HG03521 (cell line): ENCODE data around the gene SNX32.
"Not testable (repeated sequence)": the region's sequence is repeated elsewhere in the genome, so short reads cannot be mapped to it uniquely, and the experiment has no call there.

ENCODE experiments used
- ATAC-seq: cut with Tn5 transposase; IDR thresholded peaks from one replicate; pipeline ENCODE4 v1.9.1; 2021; ENCODE audit warnings: mild to moderate bottlenecking, moderate library complexity; ENCODE audit not compliant: unreplicated experiment

The SNX32 gene

DNA sequence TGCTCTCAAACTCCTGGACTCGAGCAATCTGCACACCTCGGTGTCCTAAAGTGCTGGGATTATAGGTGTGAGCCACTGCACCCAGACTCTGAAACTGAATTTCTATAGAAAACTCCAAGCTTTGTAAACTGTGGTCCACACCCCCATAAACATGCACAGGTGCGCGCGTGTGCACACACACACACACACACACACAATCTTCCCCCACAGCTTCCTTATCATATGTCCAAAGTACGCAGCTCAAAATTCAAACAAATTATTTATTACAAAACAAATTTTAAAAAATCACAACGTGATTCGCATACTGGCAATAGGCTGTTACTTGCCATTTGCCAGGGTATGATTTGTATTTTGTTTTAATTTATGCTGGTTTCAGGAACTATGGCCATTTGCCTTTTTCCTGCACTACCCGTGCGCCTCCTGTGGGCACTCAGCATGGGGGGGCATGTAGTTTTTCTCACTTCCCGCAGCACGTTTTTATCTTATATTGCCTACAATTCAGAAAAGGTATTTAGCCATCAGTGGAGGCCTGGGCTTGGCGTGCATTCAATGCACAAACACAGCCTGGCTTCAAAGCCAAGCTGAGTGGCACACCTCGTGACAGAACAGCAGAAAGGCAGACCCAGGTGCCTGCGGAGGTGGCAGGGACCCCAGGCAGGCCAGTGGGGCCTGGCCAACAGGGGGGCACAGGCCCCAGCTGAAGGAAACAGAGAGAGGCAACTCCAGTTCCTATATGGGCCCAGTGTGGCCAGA, 10.8 kb upstream of the SNX32 start:
- ATAC-seq: no peak

DNA sequence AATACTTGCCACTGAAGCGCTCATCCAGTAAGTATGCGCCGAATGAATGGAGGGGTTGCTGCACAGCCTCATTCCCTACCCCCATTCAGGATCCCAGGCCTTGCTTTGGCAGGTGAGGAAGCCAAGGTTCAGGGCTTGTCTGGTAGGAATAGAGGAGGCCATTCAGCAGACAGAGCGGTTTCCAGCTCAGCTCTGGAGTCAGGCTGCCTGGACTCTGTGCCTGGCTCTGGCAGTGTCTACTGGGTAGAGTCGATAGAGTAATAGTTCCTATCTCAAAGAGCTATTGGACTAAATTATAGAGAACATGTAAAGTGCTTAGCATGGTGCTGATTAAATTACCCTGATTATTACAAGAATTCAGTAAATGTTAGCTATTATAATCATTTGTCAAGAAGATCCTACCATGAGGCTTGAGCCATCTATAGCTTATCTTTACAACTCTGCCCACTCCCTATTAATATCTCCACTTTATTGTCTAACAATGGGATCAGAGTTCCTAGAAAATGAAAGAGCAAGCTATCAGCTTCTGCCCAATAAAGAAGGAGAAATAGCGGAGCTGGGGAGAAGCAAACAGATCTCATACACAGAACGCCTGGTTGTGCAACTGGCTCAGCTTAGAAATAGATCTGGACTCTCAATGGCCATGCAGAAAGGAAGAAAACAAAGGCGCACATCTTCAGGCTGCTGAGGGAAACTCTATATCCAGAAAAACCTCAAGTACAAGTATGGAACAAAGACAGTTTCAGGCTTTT, 6.6 kb upstream of the SNX32 start:
- no peak for ATAC-seq

DNA sequence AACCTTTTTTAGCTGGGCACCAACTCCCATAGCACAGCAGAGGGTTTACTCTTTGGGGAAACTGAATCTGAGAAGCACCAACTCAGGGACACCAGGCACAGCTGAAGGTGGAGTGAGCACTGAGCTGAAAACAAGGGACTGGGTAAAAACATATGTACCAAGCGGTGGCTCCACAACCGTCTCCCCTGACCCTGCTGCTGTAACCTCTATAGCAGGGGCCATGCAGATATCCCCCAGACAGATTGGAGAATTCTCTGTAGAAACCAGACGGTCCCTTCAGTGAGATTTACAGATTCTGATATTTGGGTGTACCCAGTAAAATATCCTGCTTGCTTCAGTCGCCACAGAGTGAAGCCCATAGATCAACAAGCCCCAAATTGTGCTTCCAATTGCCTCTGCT, 4.3 kb upstream of the SNX32 start:
- no peak for ATAC-seq

DNA sequence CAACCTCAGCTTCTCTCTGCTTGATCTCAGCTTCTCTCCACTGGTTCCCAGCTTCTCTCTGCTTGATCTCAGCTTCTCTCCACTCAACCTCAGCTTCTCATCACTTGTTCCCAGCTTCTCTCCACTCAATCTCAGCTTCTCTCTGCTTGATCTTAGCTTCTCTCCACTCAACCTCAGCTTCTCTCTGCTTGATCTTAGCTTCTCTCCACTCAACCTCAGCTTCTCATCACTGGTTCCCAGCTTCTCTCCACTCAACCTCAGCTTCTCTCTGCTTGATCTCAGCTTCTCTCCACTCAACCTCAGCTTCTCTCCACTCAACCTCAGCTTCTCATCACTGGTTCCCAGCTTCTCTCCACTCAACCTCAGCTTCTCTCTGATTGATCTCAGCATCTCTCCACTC, 1.5 kb upstream of the SNX32 start:
- not testable (repeated sequence) for ATAC-seq

DNA sequence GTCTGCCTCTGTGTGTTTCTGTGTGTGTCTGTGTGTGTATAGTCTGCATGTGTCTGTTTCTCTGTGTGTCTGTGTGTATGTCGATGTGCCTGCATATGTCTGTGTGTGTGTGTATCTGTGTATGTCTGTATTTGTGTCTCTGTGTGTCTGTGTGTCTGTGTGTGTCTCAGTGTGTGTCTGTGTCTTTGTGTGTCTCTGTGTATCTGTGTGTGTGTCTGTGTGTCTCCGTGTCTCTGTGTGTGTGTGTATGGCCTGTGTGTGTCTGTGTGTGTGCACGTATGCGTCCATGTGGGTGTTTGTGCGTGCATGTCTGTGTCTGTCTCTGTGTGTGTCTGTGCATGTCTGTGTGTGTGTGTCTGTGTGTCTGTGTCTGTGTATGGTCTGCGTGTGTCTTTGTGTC, 439 bp downstream of the SNX32 start:
- ATAC-seq: no peak

DNA sequence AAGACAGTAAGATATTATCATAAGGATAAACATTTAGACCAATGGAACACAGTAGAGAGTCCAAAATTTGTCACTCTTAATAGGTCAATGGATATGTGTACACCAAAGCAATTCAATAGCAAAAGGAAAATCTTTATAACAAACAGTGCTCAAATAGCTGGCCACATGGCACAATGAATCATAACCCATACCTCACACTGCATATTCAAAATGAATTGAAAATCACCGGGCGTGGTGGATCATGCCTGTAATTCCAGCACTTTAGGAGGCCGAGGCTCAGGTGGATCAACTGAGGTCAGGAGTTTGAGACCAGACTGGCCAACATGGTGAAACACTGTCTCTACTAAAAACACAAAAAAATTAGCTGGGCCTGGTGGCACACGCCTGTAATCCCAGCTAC, 8.4 kb downstream of the SNX32 start:
- no peak for ATAC-seq

DNA sequence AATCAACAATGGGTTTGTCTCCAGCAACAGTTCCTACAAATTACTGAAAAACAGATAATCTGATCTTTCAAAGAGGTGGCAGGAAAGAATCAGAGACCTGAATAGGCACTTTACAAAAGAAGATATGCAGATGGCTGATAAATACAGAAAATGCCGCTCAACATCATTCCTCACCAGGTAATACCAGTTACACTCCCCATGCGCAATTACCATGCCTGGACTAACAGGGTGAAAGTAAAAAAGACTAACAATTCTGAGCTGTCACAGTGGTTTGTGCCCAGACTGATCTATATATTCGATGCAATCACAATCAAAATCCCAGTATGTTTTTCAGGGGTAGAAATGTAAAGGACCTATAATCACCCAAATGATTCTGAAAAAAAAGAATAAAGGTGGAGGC, 10.0 kb downstream of the SNX32 start:
- ATAC-seq: no peak

DNA sequence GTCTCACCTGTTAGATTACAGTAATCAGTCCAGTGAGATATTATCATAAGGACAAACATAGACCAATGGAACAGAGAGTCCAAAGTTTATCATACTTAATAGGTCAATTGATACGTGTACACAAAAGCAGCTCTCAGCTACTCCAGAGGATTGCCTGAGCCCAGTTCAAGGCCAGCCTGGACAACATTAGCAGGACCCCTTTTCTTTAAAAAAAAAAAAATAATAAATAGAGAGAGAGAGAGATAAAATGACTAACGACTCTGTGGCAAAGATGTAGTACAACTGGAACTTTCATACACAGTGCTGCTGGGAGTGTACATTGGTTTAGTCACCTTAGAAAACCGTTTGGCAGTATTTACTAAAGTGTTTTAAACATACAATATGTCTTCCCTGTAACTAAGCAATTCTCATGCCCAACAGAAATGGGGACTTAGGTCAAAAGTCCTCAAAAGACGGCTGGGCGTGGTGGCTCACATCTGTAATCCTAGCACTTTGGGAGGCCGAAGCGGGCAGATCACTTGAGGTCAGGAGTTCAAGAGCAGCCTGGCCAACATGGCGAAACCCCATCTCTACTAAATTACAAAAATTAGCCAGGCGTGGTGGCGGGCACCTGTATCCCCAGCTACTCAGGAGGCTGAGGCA, 10.6 kb downstream of the SNX32 start:
- ATAC-seq: no peak

DNA sequence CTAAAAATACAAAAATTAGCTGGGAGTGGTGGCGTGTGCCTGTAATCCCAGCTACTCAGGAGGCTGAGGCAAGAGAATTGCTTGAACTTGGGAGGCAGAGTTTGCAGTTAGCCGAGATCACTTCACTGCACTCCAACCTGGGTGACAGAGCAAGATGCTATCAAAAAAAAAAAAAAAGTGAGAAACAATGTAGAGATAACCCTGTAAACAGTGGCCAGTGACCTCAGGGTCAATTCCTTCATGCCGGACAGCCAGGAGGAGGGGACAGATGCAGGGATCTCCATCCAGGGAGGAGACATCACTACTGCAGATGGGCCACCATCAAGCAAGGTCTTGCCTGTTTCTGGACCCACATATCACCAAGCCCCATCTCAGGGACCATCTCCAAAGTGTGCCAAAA, 14.0 kb downstream of the SNX32 start:
- ATAC-seq: no peak

DNA sequence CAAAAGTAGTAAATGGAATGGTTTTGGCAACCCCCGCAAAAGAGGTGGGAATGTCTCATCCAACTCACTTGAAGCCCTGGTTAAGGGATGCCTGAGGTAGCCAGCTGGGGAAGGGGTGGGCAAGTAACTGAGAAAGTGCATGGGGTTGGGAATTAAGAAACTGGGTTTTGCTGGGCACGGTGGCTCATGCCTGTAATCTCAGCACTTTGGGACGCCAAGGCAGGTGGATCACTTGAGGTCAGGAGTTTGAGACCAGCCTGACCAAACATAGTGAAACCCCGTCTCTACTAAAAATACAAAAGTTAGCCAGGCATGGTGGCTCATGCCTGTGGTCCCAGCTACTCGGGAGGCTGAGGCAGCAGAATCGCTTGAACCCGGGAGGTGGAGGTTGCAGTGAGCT, 14.9 kb downstream of the SNX32 start:
- not testable (repeated sequence) for ATAC-seq

DNA sequence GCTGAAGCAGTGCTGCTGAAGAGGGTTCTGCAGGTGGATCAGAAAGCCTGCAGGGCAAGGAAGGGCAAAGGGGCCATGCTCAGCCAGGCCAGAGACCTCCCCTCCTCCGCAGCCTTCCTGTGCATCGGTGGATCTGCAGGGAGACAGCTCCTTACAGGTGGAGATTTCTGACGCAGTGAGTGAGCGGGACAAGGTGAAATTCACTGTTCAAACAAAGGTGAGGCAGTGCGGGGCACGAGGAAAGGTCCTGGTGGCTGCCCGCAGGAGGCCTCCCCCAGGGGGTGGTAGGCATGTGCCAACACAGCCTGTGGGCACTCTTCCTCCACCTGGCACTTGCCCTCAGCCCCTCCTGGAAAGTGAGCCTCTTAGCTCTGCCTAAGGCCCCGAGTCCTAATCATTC, 15.6 kb downstream of the SNX32 start:
- no peak for ATAC-seq

DNA sequence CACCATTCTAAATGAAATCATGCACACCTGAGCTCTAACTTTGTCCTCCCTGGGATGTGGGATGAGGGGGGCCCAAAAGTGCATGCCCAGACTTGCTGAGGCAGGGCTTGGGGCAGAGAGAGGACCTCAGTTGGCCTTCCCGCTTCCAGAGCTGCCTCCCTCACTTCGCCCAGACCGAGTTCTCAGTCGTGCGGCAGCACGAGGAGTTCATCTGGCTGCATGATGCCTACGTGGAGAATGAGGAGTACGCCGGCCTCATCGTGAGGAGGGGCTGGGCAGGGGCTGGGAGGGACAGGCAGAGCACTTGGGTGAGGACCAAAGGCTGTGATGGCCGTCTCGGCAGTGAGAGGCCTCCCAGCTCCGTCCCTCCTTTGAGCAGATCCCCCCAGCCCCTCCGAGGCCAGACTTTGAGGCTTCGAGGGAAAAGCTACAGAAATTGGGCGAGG, 16.0 kb downstream of the SNX32 start:
- ATAC-seq: no peak

DNA sequence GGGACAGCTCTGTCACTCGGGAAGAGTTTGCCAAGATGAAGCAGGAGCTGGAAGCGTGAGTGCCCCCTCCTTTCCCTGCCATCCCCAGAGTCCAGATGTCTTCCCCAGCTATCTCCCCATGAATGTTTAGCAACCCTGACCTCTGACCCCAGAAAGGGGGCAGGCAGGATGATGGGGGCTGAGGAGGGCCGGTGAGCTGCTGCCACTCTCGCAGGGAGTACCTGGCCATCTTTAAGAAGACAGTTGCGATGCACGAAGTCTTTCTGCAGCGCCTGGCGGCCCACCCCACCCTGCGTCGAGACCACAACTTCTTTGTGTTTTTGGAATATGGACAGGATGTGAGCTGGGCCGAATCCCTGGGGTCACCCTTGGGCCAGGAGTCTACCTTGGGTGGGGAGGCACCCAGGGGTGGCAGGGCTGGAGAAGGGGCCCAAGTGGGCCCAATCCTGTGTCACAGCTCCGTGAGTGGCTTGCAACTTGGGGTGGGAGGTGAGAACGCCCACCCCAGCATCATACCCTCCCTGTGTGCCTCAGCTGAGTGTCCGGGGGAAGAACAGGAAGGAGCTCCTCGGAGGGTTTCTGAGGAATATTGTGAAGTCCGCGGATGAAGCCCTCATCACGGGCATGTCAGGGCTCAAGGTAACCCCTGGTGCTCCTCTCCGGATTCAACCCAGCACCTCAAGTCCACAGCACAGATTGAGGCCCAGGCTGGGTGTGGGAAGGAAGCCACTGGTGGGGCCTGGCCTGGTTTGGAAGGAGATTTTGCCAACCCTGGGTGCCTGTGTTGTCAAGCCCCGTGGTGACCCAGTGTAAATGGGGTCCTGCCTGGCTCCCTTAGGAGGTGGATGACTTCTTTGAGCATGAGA, 16.7 kb downstream of the SNX32 start:
- ATAC-seq: no peak

DNA sequence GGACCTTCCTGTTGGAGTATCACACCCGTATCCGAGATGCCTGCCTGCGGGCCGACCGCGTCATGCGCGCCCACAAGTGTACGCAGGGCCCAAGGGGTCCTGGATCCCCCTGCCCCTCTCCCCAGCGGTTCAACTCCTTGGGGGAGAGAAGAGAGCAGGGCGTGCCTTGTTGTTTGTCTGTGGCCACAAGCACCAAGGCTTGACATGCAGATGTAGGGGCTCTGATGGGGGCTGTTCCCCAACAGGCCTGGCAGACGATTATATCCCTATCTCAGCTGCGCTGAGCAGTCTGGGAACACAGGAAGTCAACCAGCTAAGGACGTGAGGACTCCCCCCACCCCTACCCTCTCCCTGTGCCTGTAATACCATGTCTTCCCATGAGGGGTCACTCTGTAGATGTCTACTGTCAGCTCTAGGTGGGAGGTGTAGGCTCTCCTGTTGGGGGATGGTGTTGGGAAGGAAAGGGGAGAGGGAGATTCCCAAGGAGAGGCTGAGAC, 17.4 kb downstream of the SNX32 start:
- ATAC-seq: no peak

DNA sequence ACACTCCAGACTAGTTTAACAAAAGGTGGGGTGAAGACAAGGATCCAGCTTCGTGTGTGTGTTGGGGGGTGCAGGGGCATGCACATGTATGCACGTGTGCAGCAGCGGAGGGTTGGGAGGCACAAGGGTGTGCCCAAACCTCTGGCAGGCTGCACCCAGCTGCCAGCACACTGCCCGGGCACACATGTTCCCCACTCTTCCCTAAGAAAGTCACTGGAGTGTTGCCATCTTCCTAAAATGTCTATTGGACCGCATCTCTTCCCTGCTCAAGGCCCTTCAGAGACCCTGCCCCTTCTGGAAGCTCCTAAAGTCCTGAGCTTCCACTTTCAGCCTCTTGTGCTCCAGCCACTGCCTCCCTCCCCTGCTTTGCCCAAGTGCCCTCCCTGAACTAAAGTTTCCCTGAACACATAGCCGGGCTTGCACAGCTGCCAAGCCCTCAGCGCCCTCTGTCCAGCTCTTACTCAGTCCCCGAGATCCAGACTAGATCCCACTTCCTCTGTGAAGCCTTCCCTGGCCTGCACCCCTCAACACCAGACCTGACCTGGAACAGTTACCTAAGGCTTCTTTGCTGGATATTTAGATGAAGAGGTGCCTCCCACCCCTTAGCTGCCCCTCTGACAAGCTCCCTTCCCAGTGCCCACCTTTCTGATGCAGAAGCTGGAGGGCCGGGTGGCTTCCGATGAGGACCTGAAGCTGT, 18.2 kb downstream of the SNX32 start:
- ATAC-seq: no peak

DNA sequence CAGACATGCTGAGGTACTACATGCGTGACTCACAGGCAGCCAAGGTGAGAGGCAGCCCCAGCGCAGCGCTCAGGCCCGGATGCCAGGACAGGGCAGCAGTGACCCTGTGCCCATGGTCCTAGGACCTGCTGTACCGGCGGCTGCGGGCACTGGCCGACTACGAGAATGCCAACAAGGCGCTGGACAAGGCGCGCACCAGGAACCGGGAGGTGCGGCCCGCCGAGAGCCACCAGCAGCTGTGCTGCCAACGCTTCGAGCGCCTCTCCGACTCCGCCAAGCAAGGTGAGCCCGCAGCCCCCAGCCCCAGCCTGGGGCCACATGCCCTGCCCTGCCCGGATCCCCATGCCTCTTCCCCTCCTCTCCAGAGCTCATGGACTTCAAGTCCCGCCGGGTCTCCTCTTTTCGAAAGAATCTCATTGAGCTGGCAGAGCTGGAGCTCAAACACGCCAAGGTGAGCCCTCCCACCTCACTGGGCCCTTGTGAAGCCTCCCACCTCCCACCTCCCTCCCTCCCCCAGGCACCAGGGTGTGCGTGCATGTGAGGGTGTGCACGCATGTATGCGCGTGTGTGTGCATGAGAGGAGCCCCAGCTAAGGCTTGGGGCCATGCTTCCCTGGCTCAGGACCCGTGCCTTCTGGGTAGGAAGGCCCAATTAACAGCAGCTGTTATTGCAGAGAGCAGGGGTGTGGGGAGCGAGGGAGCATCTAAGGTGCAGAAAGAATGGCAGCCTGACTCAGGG, 18.9 kb downstream of the SNX32 start:
- ATAC-seq: no peak

DNA sequence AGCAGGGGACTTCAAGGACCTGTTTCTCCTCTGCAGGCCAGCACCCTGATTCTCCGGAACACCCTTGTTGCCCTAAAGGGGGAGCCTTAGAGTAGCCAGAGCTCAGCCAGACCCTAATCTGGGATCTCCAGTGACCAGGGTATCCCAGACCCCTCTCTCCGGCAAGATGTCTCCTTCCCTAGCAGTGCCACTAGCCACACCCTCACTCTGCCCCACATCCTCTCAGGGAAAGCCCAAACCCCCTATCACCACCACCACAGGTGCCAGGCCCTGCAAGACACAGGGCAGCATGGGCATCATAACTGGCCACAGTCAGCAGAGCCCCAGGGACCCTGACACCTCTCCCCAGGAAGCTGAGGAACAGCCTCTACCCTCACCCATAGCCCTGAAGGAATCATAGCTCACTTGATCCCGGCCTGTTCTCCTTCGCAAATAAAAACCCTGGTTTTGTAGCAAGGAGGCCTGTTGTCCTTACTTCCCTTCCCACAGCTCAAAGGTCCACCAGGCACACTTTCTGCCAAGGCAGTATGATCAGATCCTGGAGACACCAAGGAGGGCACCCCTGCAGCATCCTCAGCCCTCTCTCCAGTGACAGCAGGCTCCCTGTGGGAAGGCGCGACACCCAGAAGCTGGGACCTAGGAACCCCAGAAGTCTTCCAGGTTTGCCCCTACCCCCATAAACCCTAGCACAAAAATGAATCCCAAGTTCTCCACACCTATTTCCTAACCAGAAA, 19.6 kb downstream of the SNX32 start:
- ATAC-seq: no peak

DNA sequence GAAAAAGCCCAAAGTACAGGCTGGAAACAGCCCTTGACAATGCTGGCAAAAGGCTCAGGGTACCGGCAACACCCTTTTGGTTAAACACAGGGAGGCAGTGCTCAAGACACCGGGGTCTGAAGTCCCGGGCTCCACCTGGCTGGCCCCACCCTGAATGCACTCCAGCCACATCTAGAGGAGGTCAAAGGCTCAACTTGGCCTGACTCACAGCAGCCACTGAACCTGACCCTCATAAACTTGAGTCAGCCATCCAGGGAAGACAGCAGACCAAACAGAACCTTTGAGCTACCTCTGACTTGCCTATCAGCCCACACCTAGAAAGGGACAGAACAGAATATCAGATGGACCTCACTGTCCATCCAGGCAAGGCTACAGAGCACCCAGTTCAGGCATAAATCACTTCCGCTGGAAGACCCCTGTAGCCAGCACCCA, 20.4 kb downstream of the SNX32 start:
- no peak for ATAC-seq
